HG03159 (cell line): ENCODE data around the gene CPA2.

Source experiments
- ATAC-seq: cut with Tn5 transposase; IDR thresholded peaks from one replicate; pipeline ENCODE4 v1.9.1; 2021; ENCODE audit warnings: mild to moderate bottlenecking, moderate library complexity; ENCODE audit not compliant: unreplicated experiment

CPA2 gene

GRCh38 chr7:130278860-130279259 lies 12.2 kb downstream of the CPA2 start:
- ATAC-seq, result no peak

- no peak for ATAC-seq
Measured at GRCh38 chr7:130279286-130279685, 12.6 kb downstream of the CPA2 start.

GRCh38 chr7:130279906-130280305 lies 13.2 kb downstream of the CPA2 start:
- ATAC-seq, result no peak

- ATAC-seq, result no peak
Measured at GRCh38 chr7:130281260-130281659, 14.6 kb downstream of the CPA2 start.

GRCh38 chr7:130286881-130287280 lies 20.2 kb downstream of the CPA2 start:
- no peak for ATAC-seq

GRCh38 chr7:130288168-130288567 lies 21.5 kb downstream of the CPA2 start:
- ATAC-seq, result no peak

- ATAC-seq, result no peak
Measured at GRCh38 chr7:130288829-130289228, 22.2 kb downstream of the CPA2 start.

DNA sequence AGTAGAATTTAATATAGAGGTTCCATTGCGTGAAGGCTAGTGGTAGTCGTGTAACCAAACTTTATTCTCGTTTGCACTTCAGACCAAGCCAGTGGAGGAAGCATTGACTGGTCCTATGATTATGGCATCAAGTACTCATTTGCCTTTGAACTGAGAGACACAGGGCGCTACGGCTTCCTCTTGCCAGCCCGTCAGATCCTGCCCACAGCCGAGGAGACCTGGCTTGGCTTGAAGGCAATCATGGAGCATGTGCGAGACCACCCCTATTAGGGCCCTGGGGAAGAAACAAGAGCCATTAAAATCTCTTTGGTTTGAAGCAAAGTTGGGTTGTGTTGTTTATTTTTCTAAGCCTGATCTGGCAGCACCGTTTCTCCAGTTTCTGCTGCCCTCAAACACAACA lies 22.8 kb downstream of the CPA2 start:
- ATAC-seq, result no peak

- ATAC-seq, result no peak
Measured at GRCh38 chr7:130290745-130291144, 24.1 kb downstream of the CPA2 start.

- no peak for ATAC-seq
Measured at GRCh38 chr7:130292682-130293257, 26.1 kb downstream of the CPA2 start, which contains the start of gene CPA4. Gene CPA4, plus strand, starts transcription at chr7:130293161. Its CDS starts 20 bp downstream, at chr7:130293181.

DNA sequence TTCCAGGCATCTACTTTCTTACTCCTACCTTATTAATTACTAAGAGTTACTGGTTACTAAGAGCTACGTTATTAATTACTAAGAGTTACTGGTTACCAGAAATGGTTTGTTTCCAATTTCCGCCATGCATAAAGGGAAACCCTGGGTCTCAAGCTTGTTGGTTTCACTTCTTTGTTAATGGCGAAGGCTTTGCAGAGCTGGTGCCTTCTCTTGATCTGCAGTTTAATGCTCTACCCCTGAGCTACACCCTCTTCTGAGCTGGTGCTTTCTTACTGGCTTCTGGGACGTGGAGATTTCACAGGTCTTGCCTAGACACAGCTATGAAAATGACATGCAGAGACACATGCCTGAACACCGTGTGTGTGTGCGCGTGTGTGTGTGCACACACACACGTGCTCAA lies 26.9 kb downstream of the CPA2 start:
- ATAC-seq, result peak; percentile 69

GRCh38 chr7:130294314-130294713 lies 27.7 kb downstream of the CPA2 start:
- ATAC-seq, result no peak

DNA sequence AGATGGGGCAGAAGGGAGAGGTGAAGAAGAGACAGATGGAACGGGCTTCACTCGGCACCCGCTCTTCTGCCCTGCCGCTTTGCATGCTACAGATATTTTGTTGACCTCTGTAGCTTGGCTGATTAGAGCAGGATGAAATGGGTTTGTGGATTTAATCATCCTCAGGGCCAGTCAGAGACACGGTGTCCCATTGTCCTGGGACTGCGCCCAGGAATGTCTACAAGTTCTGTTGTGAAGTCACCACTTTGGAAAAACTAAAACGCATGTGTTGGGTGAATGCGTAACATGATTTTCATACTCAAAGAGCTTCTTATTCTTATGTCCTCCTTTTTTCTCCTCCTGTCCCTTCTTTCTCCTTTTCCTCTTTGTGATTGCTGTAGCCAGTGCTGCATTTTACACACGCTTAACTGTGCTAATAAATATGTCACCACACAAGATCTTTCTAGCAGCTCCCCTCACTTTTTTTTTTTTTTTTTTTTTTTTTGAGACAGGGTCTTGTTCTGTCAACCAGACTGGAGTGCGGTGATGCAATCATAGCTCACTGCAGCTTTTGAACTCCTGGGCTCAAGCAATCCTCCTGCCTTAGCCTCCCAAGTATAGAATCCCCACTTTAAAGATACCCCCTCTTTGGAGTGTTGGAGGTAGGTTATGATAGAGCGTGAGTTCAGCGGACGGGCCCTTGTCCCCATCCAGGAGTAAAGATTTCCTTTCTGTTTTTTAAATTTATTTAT lies 29.7 kb downstream of the CPA2 start:
- ATAC-seq, result no peak

GRCh38 chr7:130297628-130298543 lies 31.2 kb downstream of the CPA2 start:
- ATAC-seq, result no peak

DNA sequence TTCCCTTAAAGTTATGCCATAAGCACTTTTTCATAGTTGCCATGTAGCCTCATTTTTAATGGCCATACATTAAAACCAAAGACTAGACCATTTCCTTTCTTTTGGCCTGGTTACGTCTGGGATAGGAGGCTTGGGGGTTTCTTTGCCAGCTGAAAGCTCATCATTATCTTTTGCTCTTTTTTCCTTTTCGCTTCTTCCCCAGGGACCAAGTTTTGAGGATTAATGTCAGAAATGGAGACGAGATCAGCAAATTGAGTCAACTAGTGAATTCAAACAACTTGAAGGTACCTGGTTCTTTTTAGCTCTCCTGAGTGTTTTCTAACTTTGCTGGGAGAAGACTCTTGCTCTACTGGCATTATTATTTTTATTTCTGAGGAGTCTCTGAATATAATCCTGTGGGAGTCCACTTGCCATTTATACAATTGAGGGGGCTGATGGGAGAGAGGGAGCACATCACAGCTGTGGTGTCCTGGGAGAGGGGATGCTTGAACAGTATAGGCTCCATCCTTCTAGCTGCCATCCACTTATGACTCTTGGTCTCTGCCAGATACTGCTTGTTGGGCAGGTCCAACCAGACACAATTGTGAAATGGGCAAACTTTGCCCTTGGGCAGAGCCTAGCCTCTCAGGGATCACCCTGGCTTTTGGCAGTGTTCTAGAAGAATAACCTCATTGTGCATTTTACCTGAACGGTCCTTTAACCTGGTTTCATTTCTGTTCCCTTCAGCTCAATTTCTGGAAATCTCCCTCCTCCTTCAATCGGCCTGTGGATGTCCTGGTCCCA lies 32.1 kb downstream of the CPA2 start:
- no peak for ATAC-seq

- no peak for ATAC-seq
Measured at GRCh38 chr7:130299866-130300265, 33.2 kb downstream of the CPA2 start.

GRCh38 chr7:130301501-130302020 lies 34.9 kb downstream of the CPA2 start:
- no peak for ATAC-seq

- ATAC-seq, result no peak
Measured at GRCh38 chr7:130302649-130303048, 36.0 kb downstream of the CPA2 start.

- ATAC-seq, result no peak
Measured at GRCh38 chr7:130303127-130303526, 36.5 kb downstream of the CPA2 start.

DNA sequence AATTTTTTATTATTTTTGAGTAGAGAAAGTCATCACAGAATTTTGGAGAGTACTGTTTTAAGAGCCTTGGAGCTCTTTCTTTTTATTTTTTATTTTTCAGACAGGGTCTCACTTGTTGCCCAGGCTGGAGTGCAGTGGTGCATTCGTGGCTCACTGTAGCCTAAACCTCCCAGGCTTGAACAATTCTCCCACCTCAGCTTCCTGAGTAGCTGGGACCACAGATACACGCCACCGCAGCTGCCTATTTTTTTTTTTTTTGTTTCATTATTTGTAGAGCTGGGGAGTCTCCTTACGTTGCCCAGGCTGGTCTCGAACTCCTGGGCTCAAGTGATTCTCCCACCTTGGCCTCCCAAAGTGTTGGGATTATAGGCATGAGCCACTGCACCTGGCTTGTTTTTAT lies 36.9 kb downstream of the CPA2 start:
- ATAC-seq, result no peak

GRCh38 chr7:130303982-130304381 lies 37.3 kb downstream of the CPA2 start:
- no peak for ATAC-seq
